GM21526 (cell line): Measurements from ENCODE around the gene F12.

Experiments
- ATAC-seq: cut with Tn5 transposase; IDR thresholded peaks from one replicate; pipeline ENCODE4 v1.9.1; 2021; ENCODE audit warnings: moderate library complexity; ENCODE audit not compliant: unreplicated experiment, low FRiP score

F12 gene

DNA sequence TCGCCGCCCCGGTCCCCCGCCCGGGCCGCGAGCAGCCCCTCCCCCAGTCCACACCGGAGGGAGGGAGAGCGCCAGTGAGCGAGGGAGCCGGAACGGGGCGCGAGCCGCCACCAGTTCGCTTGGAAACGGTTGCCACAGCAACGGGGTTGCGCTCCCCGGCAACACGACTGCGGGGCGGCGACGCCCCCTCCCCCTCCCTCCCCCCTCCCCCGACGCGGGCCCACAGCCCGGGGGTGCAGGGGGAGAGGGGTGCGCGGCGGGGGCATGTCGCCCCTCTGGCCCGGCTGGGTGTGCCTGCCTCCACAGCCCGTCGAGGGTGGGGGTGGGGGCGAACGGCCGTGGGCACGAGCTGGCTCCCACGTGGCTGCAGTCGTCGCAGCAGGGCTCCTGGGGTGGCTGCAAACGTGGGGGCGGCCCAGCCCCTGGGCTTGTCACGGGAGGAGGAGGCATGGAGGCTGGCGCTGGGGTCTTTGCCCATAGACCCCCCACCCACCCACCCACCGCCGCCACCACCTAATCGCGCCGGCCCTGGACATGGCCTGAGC lies 37.8 kb upstream of the F12 start:
- peak; percentile 18 for ATAC-seq

DNA sequence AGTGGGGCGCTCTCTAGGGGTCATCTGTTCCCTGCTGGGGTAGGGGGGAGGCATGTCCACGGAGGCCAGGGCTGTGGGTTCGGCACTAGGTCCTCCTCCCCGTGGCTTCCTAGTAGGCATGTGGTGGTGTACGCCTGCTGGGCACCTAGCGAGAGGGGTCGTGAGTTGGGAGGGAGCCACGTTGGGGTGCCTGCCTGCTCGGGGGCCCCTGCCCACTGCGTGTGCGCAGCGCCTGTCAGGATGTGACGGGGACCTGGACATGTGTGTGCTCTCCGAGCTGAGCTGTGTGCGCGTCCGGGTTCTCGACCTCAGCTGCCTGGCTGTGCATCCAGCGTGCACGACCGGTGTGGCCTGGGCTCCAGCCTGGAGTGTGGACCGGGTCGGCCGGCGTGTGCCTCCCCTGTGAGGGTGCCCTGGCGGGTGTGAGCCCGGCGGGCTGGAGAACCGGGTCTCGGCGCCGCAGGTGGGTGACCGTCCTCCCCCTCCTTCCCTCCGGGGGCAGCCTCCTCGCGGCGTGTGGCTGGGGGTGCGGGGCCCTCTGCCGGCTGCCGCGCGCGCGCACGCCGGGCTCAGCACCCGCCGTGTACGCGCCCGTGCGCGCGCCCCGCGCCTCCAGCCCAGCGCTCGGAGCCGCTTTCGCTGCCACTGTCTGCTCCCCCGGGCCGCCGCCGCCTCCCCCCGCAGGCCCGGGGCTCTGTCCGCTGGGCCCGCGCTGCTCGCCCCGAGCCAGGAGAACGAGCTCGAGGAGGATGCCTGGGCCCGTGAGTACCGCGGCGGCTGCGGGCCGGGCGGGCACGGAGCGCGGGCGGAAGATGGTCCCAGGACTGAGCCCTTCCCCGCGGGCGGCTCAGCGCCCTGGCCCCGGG lies 37.1 kb upstream of the F12 start, which contains the start of gene PRR7:
Gene PRR7 (plus strand): TSS at position 615 of the 866 bp plus-strand sequence. CDS start 8,254 bp downstream, outside the sequence.
- peak; percentile 41 for ATAC-seq

DNA sequence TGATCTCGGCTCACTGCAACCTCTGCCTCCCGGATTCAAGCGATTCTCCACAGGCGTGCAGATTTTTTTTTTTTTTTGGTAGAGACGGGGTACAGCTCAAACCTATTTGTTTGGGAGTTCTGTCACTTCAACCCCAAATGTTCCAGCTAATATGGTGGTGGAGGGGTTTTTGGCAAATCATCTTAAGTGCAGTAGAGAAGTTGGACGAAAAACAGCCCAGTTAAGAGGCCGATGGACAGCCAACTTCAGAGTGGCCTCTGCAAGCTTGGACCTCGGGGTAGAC lies 36.5 kb upstream of the F12 start:
- no peak for ATAC-seq

DNA sequence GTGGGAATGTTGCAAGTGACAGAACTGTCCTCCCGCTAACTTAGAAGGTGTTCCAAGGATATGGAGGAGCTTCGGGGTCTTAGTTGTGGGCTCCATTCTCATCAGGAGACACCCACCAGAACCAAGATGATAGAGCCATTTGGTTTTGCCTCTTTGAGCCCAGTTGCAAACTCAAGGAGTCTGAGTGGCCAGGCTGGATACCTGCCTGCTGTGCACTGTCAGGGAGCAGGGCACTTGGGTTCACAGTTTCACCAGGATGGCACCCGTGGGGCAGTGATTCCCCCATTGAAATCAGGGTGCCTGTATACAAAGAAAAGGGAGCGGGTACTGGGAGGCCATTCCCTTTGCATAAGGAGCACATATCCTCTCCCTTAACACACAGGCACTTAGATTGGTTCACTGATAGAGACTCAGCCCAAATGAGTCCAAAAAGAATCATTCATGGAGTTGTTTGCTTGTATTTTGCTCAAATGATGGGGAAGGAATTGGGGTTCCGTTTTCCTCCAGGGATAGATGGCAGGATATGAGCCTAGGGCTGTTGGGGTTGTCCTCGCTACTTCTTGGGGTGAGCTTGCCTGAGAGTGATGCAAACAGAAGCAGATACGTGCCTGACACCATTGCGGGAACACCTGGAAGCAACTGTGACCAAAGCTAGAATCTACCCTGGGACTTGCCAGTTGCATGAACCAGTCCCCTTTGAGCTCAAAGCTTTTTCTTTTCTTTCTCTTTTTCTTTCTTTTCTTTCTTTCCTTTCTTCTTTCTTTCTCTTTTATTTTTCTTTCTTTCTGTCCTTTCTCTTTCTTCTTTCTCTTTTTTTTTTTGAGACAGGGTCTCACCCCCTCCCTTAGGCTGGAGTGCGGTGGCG lies 35.9 kb upstream of the F12 start:
- ATAC-seq, result no peak

DNA sequence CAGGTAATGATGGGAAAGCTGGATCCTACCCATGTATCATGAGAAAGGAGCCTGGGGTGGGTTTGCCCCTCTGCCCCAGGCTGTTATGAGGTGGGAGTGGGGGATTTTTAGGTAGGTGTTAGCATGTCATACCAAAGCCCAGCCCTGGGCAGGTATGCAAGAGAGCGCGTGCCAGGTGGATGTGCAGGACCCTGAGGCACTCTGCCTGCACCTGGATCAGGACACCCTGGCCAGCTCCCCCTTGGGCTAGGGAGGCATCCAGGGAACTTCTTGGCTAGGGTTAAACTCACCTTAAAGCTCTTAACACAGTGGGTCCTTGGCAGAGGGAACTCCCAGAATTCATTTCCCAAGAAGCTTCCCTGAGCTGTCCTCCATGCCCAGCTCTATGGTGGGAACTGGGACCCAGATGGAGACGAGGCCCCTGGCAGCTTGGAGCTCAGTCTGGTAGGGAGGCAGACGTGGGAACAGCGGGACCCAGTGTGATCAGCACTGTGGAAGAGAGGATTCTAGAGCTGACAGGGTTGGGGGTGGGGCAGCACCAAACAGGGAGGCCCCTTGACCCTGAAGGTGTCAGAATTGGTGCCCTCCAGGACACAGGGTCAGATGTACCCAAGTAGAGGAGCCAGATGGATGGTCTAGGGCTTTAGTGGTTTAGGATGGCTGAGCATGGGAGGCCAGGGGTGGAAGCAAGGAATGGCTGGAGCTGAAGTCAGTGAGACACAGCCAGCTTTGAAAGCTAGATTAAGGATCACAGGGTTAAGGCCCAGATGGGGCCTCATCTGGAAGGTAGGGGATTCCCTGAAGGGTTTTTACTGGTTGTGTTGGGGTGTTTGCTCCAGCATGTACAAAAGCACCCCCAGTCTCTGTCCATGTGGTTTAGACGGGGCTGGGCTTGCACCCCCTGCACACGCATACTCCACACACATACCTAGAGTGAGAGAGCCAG lies 35.0 kb upstream of the F12 start:
- no peak for ATAC-seq

DNA sequence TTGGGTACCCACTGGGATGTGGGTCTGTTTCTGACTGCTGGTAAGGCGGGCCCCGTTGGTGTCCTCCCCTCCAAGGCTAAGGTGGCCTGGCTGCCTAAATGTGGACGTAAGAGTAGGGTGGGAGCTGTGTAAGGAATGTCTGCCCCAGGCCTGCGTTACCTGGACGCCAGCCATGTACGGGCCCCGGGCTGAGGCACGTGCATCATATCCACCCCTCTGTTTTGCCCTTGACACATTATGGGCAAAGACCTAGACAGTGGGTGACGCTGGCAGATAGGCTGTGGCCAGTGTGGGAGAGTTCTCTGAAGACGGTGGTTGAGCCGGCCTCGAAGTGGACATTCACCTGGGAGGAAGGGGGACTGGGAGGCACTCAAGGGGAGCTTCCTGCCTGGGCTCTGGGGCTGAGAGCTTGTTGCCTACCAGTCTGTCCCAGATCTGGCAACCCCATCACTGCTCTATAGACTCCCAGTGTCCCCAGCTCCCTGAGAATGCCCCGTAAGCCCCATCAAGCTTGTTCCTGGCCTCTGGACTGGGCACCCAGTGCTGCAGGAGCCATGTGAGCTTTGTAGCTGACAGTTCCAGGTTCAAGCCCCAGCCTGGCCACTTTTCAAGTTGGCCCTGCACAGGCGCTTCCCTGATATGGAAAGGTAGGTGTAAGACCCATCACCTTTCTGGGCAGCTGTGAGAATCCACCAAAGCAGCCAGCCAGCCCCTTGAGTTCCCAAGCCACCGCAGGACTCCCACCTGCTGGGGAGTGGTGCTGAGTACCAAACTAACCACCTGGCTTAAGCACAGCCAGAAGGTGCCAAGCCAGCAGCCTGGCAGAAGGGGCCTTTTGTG lies 34.0 kb upstream of the F12 start:
- no peak for ATAC-seq

DNA sequence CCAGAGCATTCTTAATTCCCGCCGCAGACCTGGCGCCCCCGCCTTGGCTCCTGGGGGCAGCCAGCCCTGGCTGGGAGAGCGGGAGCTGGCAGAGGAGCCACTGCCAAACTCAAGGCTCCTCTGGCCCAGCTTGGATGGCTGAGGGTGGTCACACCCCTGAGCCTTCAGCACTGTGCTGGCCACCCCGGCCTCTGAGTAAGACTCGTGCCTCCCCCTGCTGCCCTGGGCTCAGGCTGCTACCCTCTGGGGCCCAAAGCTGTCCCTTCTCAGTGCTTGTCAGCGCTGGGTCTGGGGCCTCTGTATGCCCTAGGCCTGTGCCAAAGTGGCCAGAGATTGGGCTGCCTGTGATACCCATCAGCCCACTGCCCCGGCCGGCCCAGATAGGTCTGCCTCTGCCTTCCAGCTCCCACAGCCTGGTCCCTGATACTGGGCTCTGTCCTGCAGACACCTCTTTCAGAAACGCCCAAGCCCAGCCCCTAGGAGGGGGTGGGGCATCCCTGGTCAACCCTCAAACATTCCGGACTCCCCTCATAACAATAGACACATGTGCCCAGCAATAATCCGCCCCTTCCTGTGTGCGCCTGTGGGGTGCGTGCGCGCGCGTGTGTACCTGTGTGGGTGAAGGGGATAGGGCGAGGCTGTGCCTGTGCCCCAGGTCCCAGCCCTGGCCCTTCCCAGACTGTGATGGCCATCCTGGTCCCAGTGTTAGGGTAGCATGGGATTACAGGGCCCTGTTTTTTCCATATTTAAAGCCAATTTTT lies 32.9 kb upstream of the F12 start:
- ATAC-seq, result no peak

DNA sequence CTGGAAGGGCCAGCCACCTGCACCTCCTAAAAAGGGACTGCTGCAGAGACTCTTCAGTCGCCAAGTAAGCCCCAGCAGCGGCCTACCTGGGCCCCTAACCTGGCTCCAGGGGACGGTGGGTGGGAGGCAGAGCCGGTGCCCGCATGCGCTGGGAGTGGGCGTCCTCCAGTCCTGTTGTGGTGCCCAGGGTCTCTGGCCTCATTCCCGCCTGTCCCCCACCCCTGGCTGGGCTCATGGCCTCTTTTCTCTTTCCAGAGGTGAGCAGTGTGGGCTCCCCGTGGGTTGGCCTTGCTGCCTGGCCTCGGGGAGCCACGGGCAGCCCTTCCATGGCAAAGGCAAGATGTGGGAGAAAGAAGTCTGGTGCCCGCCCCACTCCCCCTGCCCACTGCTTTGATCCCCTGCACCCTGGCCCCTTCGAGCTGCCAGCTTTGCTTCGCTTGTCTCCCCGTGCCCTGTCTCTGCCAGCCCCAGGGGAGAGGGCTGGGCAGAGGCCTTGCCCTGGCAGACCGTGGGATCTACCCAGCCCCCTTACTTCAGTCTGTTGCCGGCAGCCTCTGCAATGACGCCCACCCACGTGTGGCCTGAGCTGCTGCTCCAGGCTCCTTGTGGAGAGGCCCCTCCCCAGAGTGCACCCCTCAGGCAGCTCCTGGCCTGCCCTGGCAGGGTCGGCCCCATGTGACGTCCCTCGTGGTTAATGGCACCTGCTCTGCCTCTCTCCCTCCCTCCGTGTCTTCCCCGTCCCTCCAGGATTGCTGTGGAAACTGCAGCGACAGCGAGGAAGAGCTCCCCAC lies 31.8 kb upstream of the F12 start:
- ATAC-seq, result no peak

DNA sequence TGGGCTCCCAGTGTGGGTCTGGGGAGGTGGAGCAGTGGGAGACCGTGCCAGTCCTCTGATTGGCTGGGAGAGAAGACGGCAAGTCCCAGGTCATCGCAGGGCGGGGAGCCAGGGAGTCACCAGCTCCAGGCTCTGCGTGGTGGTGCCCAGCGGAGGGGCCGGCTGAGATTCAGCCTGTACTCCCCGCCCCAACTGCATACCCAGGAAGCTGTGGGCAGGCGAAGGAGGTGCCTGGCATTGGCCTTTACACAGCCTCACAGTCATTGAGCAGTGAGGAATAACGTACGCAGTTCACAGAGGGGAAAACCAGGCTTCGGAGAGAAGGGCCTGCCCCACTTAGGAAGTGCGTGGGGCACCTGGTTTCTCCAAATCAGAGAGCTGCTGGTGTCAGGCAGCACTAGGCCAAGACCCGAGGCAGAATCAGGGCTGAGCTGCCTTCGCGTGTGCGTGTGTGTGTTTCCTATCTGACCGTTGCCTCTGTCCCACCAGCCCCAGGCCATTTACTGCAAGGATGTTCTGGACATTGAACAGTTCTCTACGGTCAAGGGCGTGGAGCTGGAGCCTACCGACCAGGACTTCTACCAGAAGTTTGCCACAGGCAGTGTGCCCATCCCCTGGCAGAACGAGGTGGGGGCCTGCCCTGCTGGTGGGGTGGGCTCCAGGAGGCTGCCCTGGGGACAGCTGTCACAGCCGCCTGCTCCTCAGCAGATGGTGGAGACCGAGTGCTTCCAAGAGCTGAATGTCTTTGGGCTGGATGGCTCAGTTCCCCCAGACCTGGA lies 31.0 kb upstream of the F12 start:
- ATAC-seq, result no peak

DNA sequence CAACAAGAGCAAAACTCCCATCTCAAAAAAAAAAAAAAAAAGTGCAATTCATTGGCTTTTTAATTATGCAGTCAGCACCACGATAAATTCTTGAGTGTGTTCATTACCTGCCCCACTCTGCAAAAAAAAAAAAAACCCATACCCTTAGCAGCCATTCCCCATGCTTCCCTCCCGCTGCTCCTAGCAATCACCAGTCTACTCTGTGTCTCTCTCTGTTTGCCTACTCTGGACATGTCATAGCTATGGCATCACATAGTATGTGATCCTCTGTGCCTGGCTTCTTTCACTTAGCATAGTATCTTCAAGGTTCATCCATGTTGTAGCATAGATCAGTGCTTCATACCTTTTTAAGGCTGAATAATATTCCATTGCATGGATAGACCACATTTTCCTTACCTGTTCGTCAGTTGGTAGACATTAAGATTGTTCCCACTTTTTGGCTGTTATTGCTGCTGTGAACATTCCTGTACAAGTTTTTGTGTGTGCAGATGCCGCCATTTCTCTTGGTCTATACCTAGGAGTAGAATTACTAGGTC lies 30.2 kb upstream of the F12 start:
- no peak for ATAC-seq

DNA sequence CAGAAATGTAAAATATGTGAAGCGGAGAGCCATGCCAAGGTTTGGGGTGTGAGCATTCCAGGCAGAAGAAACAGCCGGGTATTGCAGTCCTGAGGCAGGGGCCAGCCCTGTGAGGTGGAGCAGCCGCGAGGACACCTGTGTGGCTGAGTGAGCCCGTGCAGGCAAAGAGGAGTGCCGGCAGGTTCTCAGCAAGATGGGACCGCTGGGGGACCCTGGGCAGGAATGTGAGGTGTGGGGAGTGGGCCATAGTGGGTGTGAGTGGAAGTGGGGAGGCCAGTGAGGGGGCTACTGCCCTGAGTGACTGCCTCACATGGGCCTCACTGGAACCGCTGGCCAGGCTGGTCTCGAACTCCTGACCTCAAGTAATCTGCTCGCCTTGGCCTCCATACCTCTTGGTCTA lies 29.1 kb upstream of the F12 start:
- ATAC-seq, result no peak

DNA sequence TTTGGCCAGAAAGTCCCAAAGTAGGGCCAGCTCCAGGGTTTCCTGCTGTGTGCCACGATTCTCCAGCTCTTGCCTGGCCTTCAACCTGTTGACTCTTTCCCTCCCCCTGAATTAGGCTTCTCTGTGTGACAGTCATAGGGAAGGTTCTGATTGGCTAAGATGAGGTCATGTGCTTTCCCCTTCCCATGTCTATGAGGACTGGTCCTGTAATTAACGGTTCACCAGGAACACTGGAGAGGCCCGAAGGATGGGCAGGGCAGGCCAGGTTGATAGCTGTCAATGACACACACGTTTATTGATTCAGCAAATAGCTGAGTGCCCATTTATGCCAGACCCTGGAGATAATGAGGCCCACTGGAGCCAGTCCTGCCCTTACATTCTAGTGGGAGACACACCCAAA lies 28.3 kb upstream of the F12 start:
- no peak for ATAC-seq

DNA sequence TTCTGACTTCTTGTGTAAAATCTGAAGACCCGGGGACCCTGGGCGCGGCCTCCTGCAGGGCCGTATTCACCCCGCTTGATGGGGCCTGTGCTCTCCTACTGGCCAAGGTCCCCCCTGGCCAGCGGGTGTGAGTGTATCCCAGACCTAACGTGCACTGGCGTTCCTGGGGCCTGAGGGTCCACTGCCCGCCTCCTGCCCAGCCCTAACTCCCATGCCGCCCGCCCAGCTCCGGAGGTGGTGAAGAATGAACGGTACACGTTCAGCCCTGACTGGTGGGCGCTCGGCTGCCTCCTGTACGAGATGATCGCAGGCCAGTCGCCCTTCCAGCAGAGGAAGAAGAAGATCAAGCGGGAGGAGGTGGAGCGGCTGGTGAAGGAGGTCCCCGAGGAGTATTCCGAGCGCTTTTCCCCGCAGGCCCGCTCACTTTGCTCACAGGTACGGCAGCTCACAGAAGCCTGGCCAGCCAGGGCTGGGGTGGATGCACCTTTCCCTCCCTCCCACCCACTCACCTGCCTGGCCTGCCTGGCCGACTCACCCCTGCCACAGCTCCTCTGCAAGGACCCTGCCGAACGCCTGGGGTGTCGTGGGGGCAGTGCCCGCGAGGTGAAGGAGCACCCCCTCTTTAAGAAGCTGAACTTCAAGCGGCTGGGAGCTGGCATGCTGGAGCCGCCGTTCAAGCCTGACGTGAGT lies 26.6 kb upstream of the F12 start:
- ATAC-seq, result no peak

DNA sequence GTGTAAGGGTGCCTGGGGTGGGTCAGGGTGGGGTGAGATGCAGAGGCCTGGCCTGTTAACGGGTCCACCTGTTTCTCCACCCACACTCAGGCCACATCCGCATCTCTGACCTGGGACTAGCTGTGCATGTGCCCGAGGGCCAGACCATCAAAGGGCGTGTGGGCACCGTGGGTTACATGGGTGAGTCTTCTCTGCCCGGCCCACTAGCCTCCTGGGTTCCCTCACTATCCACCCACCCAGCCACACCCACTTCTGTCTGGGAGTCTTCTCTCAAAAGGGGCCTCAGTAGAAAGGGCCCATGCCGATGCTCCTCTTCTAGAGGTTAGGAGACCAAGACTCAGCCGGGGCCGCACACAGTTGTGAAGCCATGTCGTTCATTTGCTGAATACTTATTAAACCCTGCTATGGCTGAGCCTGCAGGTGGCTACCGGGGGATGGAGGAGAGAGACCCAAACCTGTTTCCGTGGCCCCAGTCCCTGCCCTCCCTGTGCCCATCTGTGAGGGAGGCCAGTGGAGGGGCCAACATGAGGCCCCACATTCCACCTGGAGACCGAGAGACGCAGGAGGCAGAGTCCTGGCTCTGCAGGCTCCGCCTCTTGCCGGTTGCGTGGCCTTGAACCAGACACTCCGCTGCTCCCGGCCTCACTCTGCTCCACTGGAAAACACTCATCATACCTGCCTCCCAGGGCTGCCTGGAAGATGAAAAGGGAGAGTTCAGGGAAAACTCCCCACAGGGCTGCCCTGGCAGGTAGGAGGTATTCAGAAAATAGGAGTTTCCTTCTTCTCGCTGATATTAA lies 25.8 kb upstream of the F12 start:
- no peak for ATAC-seq

DNA sequence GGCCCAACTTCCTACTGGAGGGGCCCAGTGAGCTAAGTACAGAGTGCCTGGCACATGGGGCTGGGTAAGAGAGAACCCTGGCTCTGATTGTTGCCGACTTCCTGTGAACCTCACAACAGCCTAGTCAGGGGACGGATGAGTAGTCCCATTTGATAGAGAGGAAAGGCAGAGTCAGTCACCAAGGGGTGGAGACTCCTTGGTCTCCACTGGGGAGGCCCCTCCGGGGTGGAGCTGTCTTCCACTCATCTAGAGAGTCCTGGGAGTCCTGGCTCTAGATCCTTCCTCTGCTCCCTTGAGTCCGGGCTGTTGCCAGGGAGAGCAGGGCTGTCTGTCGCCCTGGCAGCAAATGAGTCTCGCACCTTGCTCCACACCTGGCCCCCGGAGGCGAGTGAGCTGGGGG lies 25.1 kb upstream of the F12 start:
- no peak for ATAC-seq
